IMR-90 (cell line): ENCODE results near the gene SH2B3. TPM values are rescaled to one million over a fixed set of nuclear protein-coding genes. Genes with fewer than 3 reads are reported as not detected.

ENCODE experiments used
- ATAC-seq: fragments of 200-7000 bp; cut with Tn5 transposase; 2 replicates; pipeline ENCODE4 v1.9.1; 2020; ENCODE audit warnings: low read depth, mild to moderate bottlenecking, moderate library complexity
- BruUV-seq: library from RNA; stranded (reverse); fragments of 400-500 nt; replicated peaks from 2 replicates; lab custom pipeline; 2021; lab: Mats Ljungman, UMichigan
- CTCF ChIA-PET: fragments of 300-600 bp; formaldehyde crosslinking; extraction: SDS; loops from one replicate; lab custom pipeline; 2021; ENCODE audit warnings: antibody characterized with exemption; lab: Yijun Ruan, JAX
- POLR2A ChIA-PET: fragments of 300-600 bp; sonication (Branson Sonifier 250); formaldehyde crosslinking; loops from one replicate; lab custom pipeline; 2022; ENCODE audit warnings: antibody characterized with exemption; ENCODE audit not compliant: unreplicated experiment; lab: Charles Lee
- DNase-seq: peaks from one replicate; pipeline ENCODE4 v3.0.0; 2013
- H2AFZ ChIP-seq: replicated peaks from 2 replicates; pipeline ENCODE3; 2013; ENCODE audit warnings: low read length, mild to moderate bottlenecking; ENCODE audit not compliant: poor library complexity
- H2AK5ac ChIP-seq: 2 replicates; pipeline ENCODE4 v1.6.1; 2013; ENCODE audit warnings: low read depth, low read length, inconsistent platforms
- H2AK9ac ChIP-seq: replicated peaks from 2 replicates; pipeline ENCODE3; 2013; ENCODE audit warnings: mild to moderate bottlenecking, low read depth, low read length, moderate library complexity; ENCODE audit not compliant: poor library complexity
- H2BK120ac ChIP-seq: 2 replicates; pipeline ENCODE4 v1.6.1; 2013; ENCODE audit warnings: low read depth, low read length, inconsistent platforms
- H2BK15ac ChIP-seq: 3 replicates; pipeline ENCODE4 v1.6.1; 2013; ENCODE audit warnings: low read depth, low read length, inconsistent platforms
- H2BK20ac ChIP-seq: 2 replicates; pipeline ENCODE4 v1.6.1; 2013; ENCODE audit warnings: low read depth, mild to moderate bottlenecking, inconsistent platforms, low read length, moderate library complexity
- H2BK5ac ChIP-seq: 2 replicates; pipeline ENCODE4 v1.6.1; 2013; ENCODE audit warnings: mild to moderate bottlenecking, low read depth, low read length, inconsistent platforms; ENCODE audit not compliant: poor library complexity, severe bottlenecking
- H3K14ac ChIP-seq: replicated peaks from 2 replicates; pipeline ENCODE4 v1.6.1; 2013; ENCODE audit warnings: low read depth, low read length, inconsistent platforms
- H3K18ac ChIP-seq: 2 replicates; pipeline ENCODE4 v1.6.1; 2013; ENCODE audit warnings: low read depth, low read length, control low read depth
- H3K23ac ChIP-seq: 2 replicates; pipeline ENCODE4 v1.6.1; 2013; ENCODE audit warnings: low read depth, low read length, inconsistent platforms
- H3K27ac ChIP-seq: 2 replicates; pipeline ENCODE4 v1.5.1; 2013; ENCODE audit warnings: mild to moderate bottlenecking, control low read depth, low read length; ENCODE audit not compliant: insufficient read depth
- H3K27me3 ChIP-seq: 2 replicates; pipeline ENCODE4 v1.6.1; 2013; ENCODE audit warnings: low read length; ENCODE audit not compliant: control insufficient read depth, insufficient read depth
- H3K36me3 ChIP-seq: 2 replicates; pipeline ENCODE4 v1.6.1; 2013; ENCODE audit warnings: low read length, mixed read lengths; ENCODE audit not compliant: control insufficient read depth, insufficient read depth
- H3K4ac ChIP-seq: 2 replicates; pipeline ENCODE4 v1.6.1; 2013; ENCODE audit warnings: low read depth, low read length, inconsistent platforms
- H3K4me1 ChIP-seq: 2 replicates; pipeline ENCODE4 v1.6.1; 2013; ENCODE audit warnings: low read length, mixed read lengths; ENCODE audit not compliant: control insufficient read depth, insufficient read depth
- H3K4me2 ChIP-seq: 2 replicates; pipeline ENCODE4 v1.6.1; 2013; ENCODE audit warnings: low read depth, mild to moderate bottlenecking, control low read depth, low read length, moderate library complexity
- H3K4me3 ChIP-seq: 2 replicates; pipeline ENCODE4 v1.5.1; 2013; ENCODE audit warnings: low read depth, mild to moderate bottlenecking, control low read depth, low read length, moderate library complexity; ENCODE audit not compliant: insufficient read depth
- H3K56ac ChIP-seq: 2 replicates; pipeline ENCODE4 v1.6.1; 2013; ENCODE audit warnings: low read length, inconsistent platforms; ENCODE audit not compliant: insufficient read depth; ENCODE audit errors: extremely low read depth
- H3K79me1 ChIP-seq, 2 experiments: 2 replicates each; pipeline ENCODE4 v1.6.1; 2013; ENCODE audit warnings: low read length in 2 of 2, inconsistent platforms in 1 of 2, low read depth in 1 of 2
- H3K9ac ChIP-seq: 2 replicates; pipeline ENCODE4 v1.6.1; 2013; ENCODE audit warnings: low read depth, low read length, control low read depth
- H3K9me1 ChIP-seq: 2 replicates; pipeline ENCODE4 v1.6.1; 2013; ENCODE audit warnings: low read length, inconsistent platforms; ENCODE audit not compliant: insufficient read depth
- H3K9me3 ChIP-seq: 2 replicates; pipeline ENCODE4 v1.6.1; 2013; ENCODE audit warnings: low read length; ENCODE audit not compliant: control insufficient read depth, insufficient read depth
- H4K20me1 ChIP-seq: 2 replicates; pipeline ENCODE4 v1.6.1; 2013; ENCODE audit warnings: low read length, inconsistent platforms; ENCODE audit not compliant: insufficient read depth
- H4K5ac ChIP-seq: 2 replicates; pipeline ENCODE4 v1.6.1; 2013; ENCODE audit warnings: mild to moderate bottlenecking, low read depth, low read length, control low read depth
- H4K8ac ChIP-seq, 2 experiments: 2 replicates each; pipeline ENCODE4 v1.6.1; 2013; ENCODE audit warnings: low read depth in 2 of 2, low read length in 2 of 2, control low read depth in 1 of 2, inconsistent platforms in 1 of 2
- H4K91ac ChIP-seq: 2 replicates; pipeline ENCODE4 v1.6.1; 2013; ENCODE audit warnings: low read depth, low read length, inconsistent platforms; ENCODE audit not compliant: insufficient read depth
- BHLHE40 ChIP-seq: fragments of 150-350 bp; IDR thresholded peaks from 2 replicates; pipeline ENCODE4 v1.6.1; 2016; ENCODE audit warnings: mild to moderate bottlenecking, low read depth, low read length
- CEBPB ChIP-seq: IDR thresholded peaks from 2 replicates; pipeline ENCODE4 v1.6.1; 2012; ENCODE audit warnings: low read depth, low read length, improper control_type of control experiment
- CHD1 ChIP-seq: IDR thresholded peaks from 2 replicates; pipeline ENCODE4 v1.6.1; 2012; ENCODE audit warnings: low read depth, low read length, improper control_type of control experiment
- FOS ChIP-seq: fragments of 150-350 bp; IDR thresholded peaks from 2 replicates; pipeline ENCODE4 v1.6.1; 2016; ENCODE audit warnings: low read depth, low read length
- MAFK ChIP-seq: IDR thresholded peaks from 2 replicates; pipeline ENCODE4 v1.6.1; 2012; ENCODE audit warnings: low read depth, low read length, improper control_type of control experiment
- MAZ ChIP-seq: IDR thresholded peaks from 2 replicates; pipeline ENCODE4 v1.6.1; 2012; ENCODE audit warnings: low read depth, mild to moderate bottlenecking, low read length, improper control_type of control experiment, moderate library complexity, borderline replicate concordance
- MXI1 ChIP-seq: IDR thresholded peaks from 2 replicates; pipeline ENCODE4 v1.6.1; 2012; ENCODE audit warnings: low read depth, mild to moderate bottlenecking, low read length, moderate library complexity, borderline replicate concordance
- NFE2L2 ChIP-seq: fragments of 150-350 bp; IDR thresholded peaks from 2 replicates; pipeline ENCODE4 v1.6.1; 2016; ENCODE audit warnings: low read depth, mild to moderate bottlenecking, low read length
- POLR2A ChIP-seq: IDR thresholded peaks from 2 replicates; pipeline ENCODE4 v1.6.1; 2012; ENCODE audit warnings: mild to moderate bottlenecking, low read depth, low read length
- RCOR1 ChIP-seq: IDR thresholded peaks from 2 replicates; pipeline ENCODE4 v1.6.1; 2012; ENCODE audit warnings: mild to moderate bottlenecking, low read length, improper control_type of control experiment; ENCODE audit not compliant: insufficient replicate concordance
- SMC3 ChIP-seq: fragments of 150-350 bp; IDR thresholded peaks from 2 replicates; pipeline ENCODE4 v1.6.1; 2016; ENCODE audit warnings: low read depth, mild to moderate bottlenecking, antibody characterized with exemption, low read length, moderate library complexity
- WGBS, 2 experiments: methylation state at CpG; one replicate each; pipeline versions ENCODE4 v1.1.5 to v1.1.7; 2013; ENCODE audit warnings: missing lambda C conversion rate in 2 of 2; ENCODE audit not compliant: insufficient read length in 1 of 2; ENCODE audit errors: extremely low coverage in 2 of 2; 5-methylcytosine and 5-hydroxymethylcytosine counted together
- dilution Hi-C: fragments of 300-500 bp; cut with HindIII; formaldehyde crosslinking; loops from one replicate; pipeline ENCODE4 v1.14.3; 2018; ENCODE audit warnings: low sequenced_read_pairs; ENCODE audit not compliant: unreplicated experiment
- in situ Hi-C: fragments of 300-500 bp; cut with MboI; formaldehyde crosslinking; loops from 3 replicates; pipeline ENCODE4 v1.14.3; 2019; ENCODE audit warnings: low sequenced_read_pairs, inconsistent platforms, mixed read lengths
- intact Hi-C: fragments of 100-400 bp; cut with micrococcal nuclease; formaldehyde crosslinking; loops from 2 replicates; pipeline ENCODE4 v1.10.0; 2022
- polyA plus RNA-seq, 3 experiments: library from polyadenylated mRNA; depleted of rRNA; stranded (reverse); fragments of >200 nt; gene quantifications; 2 replicates each; pipeline ENCODE4 v1.2.3, GENCODE V29; 2012; ENCODE audit warnings: low replicate concordance in 1 of 3
- total RNA-seq: library from RNA; depleted of rRNA; stranded (reverse); fragments of >200 nt; gene quantifications from 2 replicates; pipeline ENCODE4 v1.2.3, GENCODE V29; 2012
- TF ChIP-seq, protein P1 (sequence below): fragments of 150-350 bp; IDR thresholded peaks from 2 replicates; pipeline ENCODE4 v1.6.1; 2017; ENCODE audit warnings: mild to moderate bottlenecking, antibody characterized with exemption, low read length, low read depth
- TF ChIP-seq, protein P2 (sequence below): fragments of 150-350 bp; IDR thresholded peaks from 2 replicates; pipeline ENCODE4 v1.6.1; 2016; ENCODE audit warnings: low read depth, mild to moderate bottlenecking, low read length, moderate library complexity, borderline replicate concordance
- TF ChIP-seq, protein P3 (sequence below): conservative IDR thresholded peaks from 2 replicates; pipeline ENCODE4 v1.5.1; 2012; ENCODE audit warnings: mild to moderate bottlenecking, low read depth, low read length, improper control_type of control experiment

Gene SH2B3
- total and polyA plus RNA-seq, 2 of the 4 experiments (the other 2 are of a cell fraction), result 9.3 to 20.2 TPM

DNA sequence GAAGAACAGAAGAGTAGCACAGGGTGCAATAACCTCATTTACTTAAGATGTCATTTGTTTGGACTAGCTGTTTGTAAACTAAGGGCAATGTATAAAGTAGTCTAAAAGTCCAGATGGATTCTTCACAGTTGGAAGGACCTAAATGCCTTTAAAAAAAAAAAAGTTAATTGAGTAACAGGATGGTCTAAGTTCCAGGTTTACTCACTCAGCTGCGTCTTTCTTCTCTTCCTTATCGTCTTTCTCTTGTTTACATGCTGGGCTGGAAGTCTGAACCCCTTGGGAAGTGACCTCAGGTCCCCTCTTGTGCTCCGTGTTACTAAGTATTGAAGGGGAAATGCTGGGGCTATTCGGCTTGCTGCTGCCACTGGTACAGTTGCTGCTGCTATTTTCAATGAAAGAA, 82.5 kb downstream of the SH2B3 start:
- Histone ChIP-seq H3K23ac (no peak overlapping the region), H3K4ac (no peak overlapping the region), H3K56ac (no peak overlapping the region), H4K91ac (no peak overlapping the region), H3K4me1 (peaks cover 7% of the 10 kb centered on the region), H3K27ac (peak overlapping the region; percentile 66; the same call in 1 of the 2 replicates), H2AK5ac (no peak overlapping the region), H3K9me3 (no peaks in the 10 kb centered on the region), H3K9me1 (peaks cover 4% of the 10 kb centered on the region), H2BK15ac (no peak overlapping the region), H2BK120ac (no peak overlapping the region), H3K36me3 (peaks cover 55% of the 10 kb centered on the region), H2BK5ac (peak overlapping the region; percentile 67), H3K4me3 (no peak overlapping the region), H3K79me1 (peaks cover 41 to 50% of the 10 kb centered on the region in 2 experiments), H4K20me1 (peaks cover 12% of the 10 kb centered on the region), H2BK20ac (no peak overlapping the region), H3K9ac (no peak overlapping the region), H4K5ac (no peak overlapping the region), H4K8ac (peak overlapping the region in 1 of 2 experiments; percentile 60; a peak in 1 of 4 replicates), H3K18ac (no peak overlapping the region), H3K27me3 (no peaks in the 10 kb centered on the region), H2AK9ac (no peak overlapping the region), H3K4me2 (no peak overlapping the region), H3K14ac (no peak overlapping the region), H2AFZ (no peak overlapping the region)
- ChIA-PET CTCF (interaction anchor here (1.5 kb wide), 1 partner anchor 92 kb away, joined by 9 read pairs; no protein-coding TSS in a partner anchor), POLR2A (interaction anchor here (0.6 kb wide), 1 partner anchor 9 kb away, joined by 3 read pairs; no protein-coding TSS in a partner anchor)
- ATAC-seq (peak; percentile 73), DNase-seq (peak; percentile 49)
- in situ Hi-C loops (no loop called here), dilution Hi-C loops (no loop called here), intact Hi-C loops (no loop called here)
- no TSS peak for BruUV-seq
- TF ChIP-seq BHLHE40, result no peak
- TF ChIP-seq CEBPB, result no peak
- no peak for TF ChIP-seq MAZ
- no peak for TF ChIP-seq NFE2L2
- TF ChIP-seq, protein P1, sequence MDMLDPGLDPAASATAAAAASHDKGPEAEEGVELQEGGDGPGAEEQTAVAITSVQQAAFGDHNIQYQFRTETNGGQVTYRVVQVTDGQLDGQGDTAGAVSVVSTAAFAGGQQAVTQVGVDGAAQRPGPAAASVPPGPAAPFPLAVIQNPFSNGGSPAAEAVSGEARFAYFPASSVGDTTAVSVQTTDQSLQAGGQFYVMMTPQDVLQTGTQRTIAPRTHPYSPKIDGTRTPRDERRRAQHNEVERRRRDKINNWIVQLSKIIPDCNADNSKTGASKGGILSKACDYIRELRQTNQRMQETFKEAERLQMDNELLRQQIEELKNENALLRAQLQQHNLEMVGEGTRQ, result no peak
- TF ChIP-seq MAFK, result no peak
- TF ChIP-seq, protein P2, sequence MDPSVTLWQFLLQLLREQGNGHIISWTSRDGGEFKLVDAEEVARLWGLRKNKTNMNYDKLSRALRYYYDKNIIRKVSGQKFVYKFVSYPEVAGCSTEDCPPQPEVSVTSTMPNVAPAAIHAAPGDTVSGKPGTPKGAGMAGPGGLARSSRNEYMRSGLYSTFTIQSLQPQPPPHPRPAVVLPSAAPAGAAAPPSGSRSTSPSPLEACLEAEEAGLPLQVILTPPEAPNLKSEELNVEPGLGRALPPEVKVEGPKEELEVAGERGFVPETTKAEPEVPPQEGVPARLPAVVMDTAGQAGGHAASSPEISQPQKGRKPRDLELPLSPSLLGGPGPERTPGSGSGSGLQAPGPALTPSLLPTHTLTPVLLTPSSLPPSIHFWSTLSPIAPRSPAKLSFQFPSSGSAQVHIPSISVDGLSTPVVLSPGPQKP, result no peak
- TF ChIP-seq RCOR1, result no peak
- TF ChIP-seq, protein P3, sequence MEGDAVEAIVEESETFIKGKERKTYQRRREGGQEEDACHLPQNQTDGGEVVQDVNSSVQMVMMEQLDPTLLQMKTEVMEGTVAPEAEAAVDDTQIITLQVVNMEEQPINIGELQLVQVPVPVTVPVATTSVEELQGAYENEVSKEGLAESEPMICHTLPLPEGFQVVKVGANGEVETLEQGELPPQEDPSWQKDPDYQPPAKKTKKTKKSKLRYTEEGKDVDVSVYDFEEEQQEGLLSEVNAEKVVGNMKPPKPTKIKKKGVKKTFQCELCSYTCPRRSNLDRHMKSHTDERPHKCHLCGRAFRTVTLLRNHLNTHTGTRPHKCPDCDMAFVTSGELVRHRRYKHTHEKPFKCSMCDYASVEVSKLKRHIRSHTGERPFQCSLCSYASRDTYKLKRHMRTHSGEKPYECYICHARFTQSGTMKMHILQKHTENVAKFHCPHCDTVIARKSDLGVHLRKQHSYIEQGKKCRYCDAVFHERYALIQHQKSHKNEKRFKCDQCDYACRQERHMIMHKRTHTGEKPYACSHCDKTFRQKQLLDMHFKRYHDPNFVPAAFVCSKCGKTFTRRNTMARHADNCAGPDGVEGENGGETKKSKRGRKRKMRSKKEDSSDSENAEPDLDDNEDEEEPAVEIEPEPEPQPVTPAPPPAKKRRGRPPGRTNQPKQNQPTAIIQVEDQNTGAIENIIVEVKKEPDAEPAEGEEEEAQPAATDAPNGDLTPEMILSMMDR, result no peak
- TF ChIP-seq CHD1, result no peak
- no peak for TF ChIP-seq SMC3
- no peak for TF ChIP-seq MXI1
- TF ChIP-seq FOS, result no peak
- no peak for TF ChIP-seq POLR2A
- no CpG with 5 or more reads among the region's 4 CpGs for WGBS, 2 experiments
